Measurements from ENCODE around the gene FES.
A peak's percentile ranks its signal among the peaks of the same experiment; 100 is the strongest.
"Not testable (repeated sequence)": the region's sequence is repeated elsewhere in the genome, so short reads cannot be mapped to it uniquely, and the experiment has no call there.

FES gene

DNA sequence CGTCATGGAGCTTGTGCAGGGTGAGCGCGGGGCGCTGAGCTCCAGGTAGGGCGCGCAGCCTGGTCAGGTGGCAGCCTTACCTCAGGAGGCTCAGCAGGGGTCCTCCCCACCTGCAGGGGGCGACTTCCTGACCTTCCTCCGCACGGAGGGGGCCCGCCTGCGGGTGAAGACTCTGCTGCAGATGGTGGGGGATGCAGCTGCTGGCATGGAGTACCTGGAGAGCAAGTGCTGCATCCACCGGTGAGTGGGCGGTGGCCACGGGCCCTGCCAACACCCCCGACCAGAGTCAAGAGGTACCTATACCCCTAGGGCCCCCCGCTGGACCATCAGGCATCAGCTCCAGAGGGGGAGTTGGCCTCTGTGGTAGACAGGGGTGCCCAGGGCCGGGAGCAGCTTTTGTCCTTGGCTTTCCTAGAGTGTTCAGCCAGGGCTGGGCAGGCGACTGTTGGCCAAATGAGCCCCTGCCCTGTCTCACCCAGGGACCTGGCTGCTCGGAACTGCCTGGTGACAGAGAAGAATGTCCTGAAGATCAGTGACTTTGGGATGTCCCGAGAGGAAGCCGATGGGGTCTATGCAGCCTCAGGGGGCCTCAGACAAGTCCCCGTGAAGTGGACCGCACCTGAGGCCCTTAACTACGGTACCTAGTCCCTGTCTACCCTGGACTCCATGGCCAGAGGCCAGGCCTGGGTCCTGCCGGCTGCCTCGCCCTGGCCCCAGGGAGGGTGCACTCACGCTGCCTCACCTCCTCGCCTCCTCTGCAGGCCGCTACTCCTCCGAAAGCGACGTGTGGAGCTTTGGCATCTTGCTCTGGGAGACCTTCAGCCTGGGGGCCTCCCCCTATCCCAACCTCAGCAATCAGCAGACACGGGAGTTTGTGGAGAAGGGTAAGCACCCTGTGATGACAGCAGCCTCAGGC, 9.1 kb downstream of the FES start:
- Histone ChIP-seq H3K36me3 (ENCODE audit: insufficient read depth, low read length) (no peaks in the 10 kb centered on the region), H3K9me3 (ENCODE audit: low read length) (no peaks in the 10 kb centered on the region), H3K4me3 (ENCODE audit: low read depth, low read length, poor library complexity, severe bottlenecking) (peak overlapping the region; percentile 56), H3K79me2 (ENCODE audit: insufficient read depth, low read length) (no peaks in the 10 kb centered on the region), H3F3A (ENCODE audit: insufficient read depth, low read length) (no peaks in the 10 kb centered on the region; the same call in 1 of the 2 replicates), H3K9ac (ENCODE audit: low read length) (peak overlapping the region; percentile 27; the same call in 1 of the 2 replicates), H3K4me2 (ENCODE audit: low read length) (peak overlapping the region; percentile 40), H2AFZ (ENCODE audit: low read length) (no peak overlapping the region), H4K20me1 (ENCODE audit: insufficient read depth, low read length) (no peaks in the 10 kb centered on the region), H3K9me2 (ENCODE audit: low read depth, low read length) (no peaks in the 10 kb centered on the region), H3K27ac (ENCODE audit: low read depth, low read length, poor library complexity, severe bottlenecking) (no peak overlapping the region), H3K27me3 (ENCODE audit: insufficient read depth, low read length) (peaks cover 20% of the 10 kb centered on the region), H3K4me1 (ENCODE audit: insufficient read depth, low read length, severe bottlenecking) (peaks cover 19% of the 10 kb centered on the region)
- TF ChIP-seq, protein P1, sequence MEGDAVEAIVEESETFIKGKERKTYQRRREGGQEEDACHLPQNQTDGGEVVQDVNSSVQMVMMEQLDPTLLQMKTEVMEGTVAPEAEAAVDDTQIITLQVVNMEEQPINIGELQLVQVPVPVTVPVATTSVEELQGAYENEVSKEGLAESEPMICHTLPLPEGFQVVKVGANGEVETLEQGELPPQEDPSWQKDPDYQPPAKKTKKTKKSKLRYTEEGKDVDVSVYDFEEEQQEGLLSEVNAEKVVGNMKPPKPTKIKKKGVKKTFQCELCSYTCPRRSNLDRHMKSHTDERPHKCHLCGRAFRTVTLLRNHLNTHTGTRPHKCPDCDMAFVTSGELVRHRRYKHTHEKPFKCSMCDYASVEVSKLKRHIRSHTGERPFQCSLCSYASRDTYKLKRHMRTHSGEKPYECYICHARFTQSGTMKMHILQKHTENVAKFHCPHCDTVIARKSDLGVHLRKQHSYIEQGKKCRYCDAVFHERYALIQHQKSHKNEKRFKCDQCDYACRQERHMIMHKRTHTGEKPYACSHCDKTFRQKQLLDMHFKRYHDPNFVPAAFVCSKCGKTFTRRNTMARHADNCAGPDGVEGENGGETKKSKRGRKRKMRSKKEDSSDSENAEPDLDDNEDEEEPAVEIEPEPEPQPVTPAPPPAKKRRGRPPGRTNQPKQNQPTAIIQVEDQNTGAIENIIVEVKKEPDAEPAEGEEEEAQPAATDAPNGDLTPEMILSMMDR (IDR thresholded peaks at IDR 0.05; ENCODE audit: low read length), result peak; percentile 74
- TF ChIP-seq EZH2 (IDR thresholded peaks at IDR 0.05; ENCODE audit: borderline replicate concordance, low read length), result no peak

DNA sequence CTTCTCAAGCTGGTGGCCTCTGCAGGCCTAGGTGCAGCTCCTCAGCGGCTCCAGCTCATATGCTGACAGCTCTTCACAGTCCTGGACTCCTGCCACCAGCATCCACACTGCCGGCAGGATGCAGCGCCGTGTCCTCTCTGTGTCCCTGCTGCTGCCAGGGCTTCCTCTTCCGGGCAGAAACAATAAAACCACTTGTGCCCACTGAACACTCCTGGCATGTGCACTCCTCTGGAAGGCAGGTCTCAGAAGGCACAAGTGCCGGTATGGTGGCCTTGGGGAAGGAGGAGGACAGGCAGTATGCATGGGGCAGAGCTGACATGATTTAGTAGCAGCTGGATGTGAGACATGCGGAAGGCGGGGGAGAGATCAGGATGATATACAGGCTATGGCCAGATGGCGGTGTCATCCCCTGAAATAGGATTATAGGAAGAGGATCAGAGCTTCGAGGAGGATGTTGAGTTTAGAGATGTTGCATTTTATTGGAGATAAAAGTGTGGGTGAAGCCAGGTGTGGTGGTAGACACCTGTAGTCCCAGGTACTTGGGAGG, 11.3 kb downstream of the FES start:
- no peak overlapping the region for H3K27ac ChIP-seq (ENCODE audit: low read depth, low read length, poor library complexity, severe bottlenecking)
- H4K20me1 ChIP-seq (ENCODE audit: insufficient read depth, low read length), result no peaks in the 10 kb centered on the region
- peaks cover 14% of the 10 kb centered on the region for H3K27me3 ChIP-seq (ENCODE audit: insufficient read depth, low read length)
- TF ChIP-seq, protein P1 (IDR thresholded peaks at IDR 0.05; ENCODE audit: low read length), result peak; percentile 8; the same call in 1 of the 2 replicates
- TF ChIP-seq EZH2 (IDR thresholded peaks at IDR 0.05; ENCODE audit: borderline replicate concordance, low read length), result no peak
- no peak overlapping the region for H3K9ac ChIP-seq (ENCODE audit: low read length)
- peaks cover 19% of the 10 kb centered on the region for H3K4me1 ChIP-seq (ENCODE audit: insufficient read depth, low read length, severe bottlenecking)
- H2AFZ ChIP-seq (ENCODE audit: low read length), result no peak overlapping the region
- no peaks in the 10 kb centered on the region for H3K79me2 ChIP-seq (ENCODE audit: insufficient read depth, low read length)
- H3K9me2 ChIP-seq (ENCODE audit: low read depth, low read length), result no peaks in the 10 kb centered on the region
- H3K36me3 ChIP-seq (ENCODE audit: insufficient read depth, low read length), result no peaks in the 10 kb centered on the region
- no peaks in the 10 kb centered on the region; the same call in 1 of the 2 replicates for H3F3A ChIP-seq (ENCODE audit: insufficient read depth, low read length)
- no peak overlapping the region for H3K4me2 ChIP-seq (ENCODE audit: low read length)
- no peaks in the 10 kb centered on the region for H3K9me3 ChIP-seq (ENCODE audit: low read length)
- no peak overlapping the region for H3K4me3 ChIP-seq (ENCODE audit: low read depth, low read length, poor library complexity, severe bottlenecking)

DNA sequence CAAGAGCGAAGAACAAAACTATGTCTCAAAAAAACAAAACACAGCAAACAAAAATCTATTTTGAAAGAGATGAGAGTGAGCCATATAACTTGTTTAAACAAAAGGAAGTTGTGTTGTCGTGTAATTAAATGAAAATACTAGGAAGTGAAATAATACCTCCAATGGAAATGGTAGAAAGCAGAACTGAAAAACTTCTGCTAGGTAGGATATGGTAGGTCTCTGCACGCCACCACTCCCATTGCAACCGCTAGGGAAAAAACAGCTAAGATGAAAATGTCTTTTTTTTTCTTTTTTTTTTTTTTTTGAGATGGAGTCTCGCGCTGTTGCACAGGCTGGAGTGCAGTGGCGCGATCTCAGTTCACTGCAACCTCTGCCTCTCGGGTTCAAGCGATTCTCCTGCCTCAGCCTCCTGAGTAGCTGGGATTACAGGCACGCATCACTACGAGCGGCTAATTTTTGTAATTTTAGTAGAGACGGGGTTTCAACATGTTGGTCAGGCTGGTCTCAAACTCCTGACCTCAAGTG, 12.9 kb downstream of the FES start:
- not testable (repeated sequence) for H3K27me3 ChIP-seq (ENCODE audit: insufficient read depth, low read length); H3F3A ChIP-seq (ENCODE audit: insufficient read depth, low read length); H3K9me3 ChIP-seq (ENCODE audit: low read length); H3K9ac ChIP-seq (ENCODE audit: low read length); H3K79me2 ChIP-seq (ENCODE audit: insufficient read depth, low read length); H2AFZ ChIP-seq (ENCODE audit: low read length); H3K4me2 ChIP-seq (ENCODE audit: low read length); H4K20me1 ChIP-seq (ENCODE audit: insufficient read depth, low read length); H3K4me3 ChIP-seq (ENCODE audit: low read depth, low read length, poor library complexity, severe bottlenecking); H3K36me3 ChIP-seq (ENCODE audit: insufficient read depth, low read length); H3K9me2 ChIP-seq (ENCODE audit: low read depth, low read length)
- Histone ChIP-seq H3K27ac (ENCODE audit: low read depth, low read length, poor library complexity, severe bottlenecking) (peak overlapping the region; percentile 4), H3K4me1 (ENCODE audit: insufficient read depth, low read length, severe bottlenecking) (peaks cover 27% of the 10 kb centered on the region)

All from OCI-LY1 (cell line).